ENCODE measurements around the gene GSTM3. TPM values are rescaled to one million over a fixed set of nuclear protein-coding genes. Genes with fewer than 3 reads are reported as not detected.
"Not testable (repeated sequence)": the region's sequence is repeated elsewhere in the genome, so short reads cannot be mapped to it uniquely, and the experiment has no call there.

Gene GSTM3
- total RNA-seq, 1 experiment from 2014 or later: 223 TPM

DNA sequence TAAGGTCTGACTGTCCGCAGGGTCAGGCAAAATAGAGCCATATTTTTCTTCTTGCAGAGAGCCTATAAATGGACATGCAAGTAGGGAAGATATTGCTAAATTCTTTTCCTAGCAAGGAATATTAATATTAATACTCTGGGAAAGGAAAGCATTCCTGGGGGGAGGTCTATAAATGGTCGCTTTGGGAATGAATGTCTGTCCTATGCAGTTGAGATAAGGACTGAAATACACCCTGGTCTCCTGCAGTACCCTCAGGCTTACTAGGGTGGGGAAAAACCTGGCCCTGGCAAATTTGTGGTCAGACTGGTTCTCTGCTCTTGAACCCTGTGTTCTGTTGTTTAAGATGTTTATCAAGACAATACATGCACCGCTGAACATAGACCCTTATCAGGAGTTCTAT is 37.9 kb downstream of the GSTM3 start:
- H3K9me3 ChIP-seq (replicated peaks); H3K27ac ChIP-seq; DNase-seq (ENCODE audit: low read depth in 1 of 2, low spot score in 2 of 2): not testable (repeated sequence)

DNA sequence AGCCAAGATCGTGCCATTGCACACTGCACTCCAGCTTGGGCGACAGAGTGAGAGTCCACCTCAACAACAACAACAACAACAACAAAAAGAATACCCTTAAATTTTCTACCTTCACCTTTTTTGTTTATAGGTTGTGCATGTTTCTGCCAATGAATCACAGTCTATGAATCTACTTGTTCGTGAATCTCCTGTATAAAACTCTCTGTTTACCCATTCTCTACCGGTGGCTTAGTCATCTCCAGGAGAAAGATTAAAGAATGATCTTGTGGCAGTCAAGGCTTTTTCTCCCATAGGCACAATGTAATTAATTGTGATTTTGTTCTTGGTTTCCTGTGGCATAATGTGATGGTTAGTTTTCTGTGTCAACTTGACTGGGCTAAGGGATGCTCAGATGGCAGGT is 43.0 kb downstream of the GSTM3 start:
- not testable (repeated sequence) for H3K9me3 ChIP-seq (replicated peaks); H3K27me3 ChIP-seq (replicated peaks); H3K36me3 ChIP-seq; H3K4me1 ChIP-seq (replicated peaks); H3K27ac ChIP-seq; H3K4me3 ChIP-seq
- DNase-seq (ENCODE audit: low read depth in 1 of 2, low spot score in 2 of 2): peak in 1 of 2 experiments; percentile 28

More for the DNA sequence above, 37.9 kb downstream of the GSTM3 start:
- not testable (repeated sequence) for H3K4me1 ChIP-seq (replicated peaks); H3K36me3 ChIP-seq; H3K4me3 ChIP-seq; H3K27me3 ChIP-seq (replicated peaks)

DNA sequence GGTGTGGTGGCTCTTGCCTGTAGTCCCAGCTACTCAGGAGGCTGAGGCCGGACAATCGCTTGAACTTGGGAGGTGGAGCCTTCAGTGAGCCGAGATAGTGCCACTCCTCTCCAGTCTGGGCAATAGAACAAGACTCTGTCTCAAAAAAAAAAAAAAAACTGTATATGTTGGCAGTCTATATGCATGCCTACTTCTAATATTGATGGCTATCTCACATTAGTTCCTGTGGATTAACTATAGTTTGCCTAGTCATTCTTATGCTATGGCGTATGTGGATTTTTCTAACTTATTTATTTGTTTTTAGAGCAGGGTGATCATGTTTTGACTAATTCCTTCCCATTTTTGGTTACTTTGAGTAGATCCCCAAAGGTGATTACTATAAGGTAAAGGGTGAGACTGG is 43.8 kb downstream of the GSTM3 start:
- H3K27me3 ChIP-seq (replicated peaks): no peaks in the 10 kb centered on the region
- no peaks in the 10 kb centered on the region for H3K36me3 ChIP-seq
- H3K4me1 ChIP-seq (replicated peaks): peaks cover 8% of the 10 kb centered on the region
- no peaks in the 10 kb centered on the region for H3K9me3 ChIP-seq (replicated peaks)
- no peak overlapping the region for H3K27ac ChIP-seq
- no peak for DNase-seq (ENCODE audit: low read depth in 1 of 2, low spot score in 2 of 2)
- no peak overlapping the region for H3K4me3 ChIP-seq

DNA sequence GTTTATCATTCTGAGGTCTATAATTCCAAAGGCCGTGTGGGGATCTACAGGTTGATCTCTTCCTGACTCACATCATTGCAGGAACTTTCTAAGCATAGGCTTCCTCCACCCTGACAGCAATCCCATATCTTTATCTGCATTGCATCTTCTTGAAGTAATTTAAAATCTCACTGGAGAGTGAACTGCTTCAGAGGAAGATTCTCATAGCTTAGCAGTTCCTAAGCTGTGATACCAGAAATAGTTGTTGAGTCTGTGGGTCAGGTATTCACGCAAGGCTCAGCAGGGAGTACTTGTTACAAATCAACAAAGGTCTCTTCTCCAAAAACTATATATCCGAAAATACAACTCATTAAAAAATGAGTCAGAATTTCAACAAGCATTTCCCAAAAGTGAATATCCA is 45.7 kb downstream of the GSTM3 start:
- DNase-seq (ENCODE audit: low read depth in 1 of 2, low spot score in 2 of 2); H3K4me1 ChIP-seq (replicated peaks); H3K27me3 ChIP-seq (replicated peaks); H3K4me3 ChIP-seq; H3K9me3 ChIP-seq (replicated peaks); H3K36me3 ChIP-seq; H3K27ac ChIP-seq: not testable (repeated sequence)

- not testable (repeated sequence) for H3K4me1 ChIP-seq (replicated peaks); H3K4me3 ChIP-seq; H3K27me3 ChIP-seq (replicated peaks); H3K36me3 ChIP-seq; DNase-seq (ENCODE audit: low read depth in 1 of 2, low spot score in 2 of 2); H3K27ac ChIP-seq; H3K9me3 ChIP-seq (replicated peaks)
Observed at GRCh38 chr1:109694400-109694799, 46.4 kb downstream of the GSTM3 start.

DNA sequence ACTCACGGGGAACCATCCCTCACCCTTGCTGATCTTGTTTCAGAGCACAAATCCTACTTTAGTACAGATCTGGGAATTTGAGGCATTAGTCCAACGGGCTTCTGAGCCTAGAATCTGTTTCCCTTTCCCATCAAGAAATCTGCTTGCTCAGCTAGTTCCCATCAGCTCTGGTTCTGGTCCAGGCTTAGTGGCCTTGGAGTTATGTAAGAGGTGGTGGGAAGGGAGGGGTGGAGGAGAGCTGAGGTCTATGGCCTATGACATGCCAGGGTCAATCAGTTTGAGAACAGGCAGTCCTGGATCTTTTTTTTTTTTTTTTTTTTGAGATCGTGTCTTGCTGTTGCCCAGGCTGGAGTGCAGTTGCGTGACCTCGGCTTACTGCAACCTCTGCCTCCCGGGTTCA is 49.1 kb downstream of the GSTM3 start:
- peaks cover 9% of the 10 kb centered on the region for H3K4me1 ChIP-seq (replicated peaks)
- no peaks in the 10 kb centered on the region for H3K36me3 ChIP-seq
- no peaks in the 10 kb centered on the region for H3K9me3 ChIP-seq (replicated peaks)
- no peak overlapping the region for H3K4me3 ChIP-seq
- H3K27ac ChIP-seq: no peak overlapping the region
- no peak for DNase-seq (ENCODE audit: low read depth in 1 of 2, low spot score in 2 of 2)
- no peaks in the 10 kb centered on the region for H3K27me3 ChIP-seq (replicated peaks)

GRCh38 chr1:109689844-109690405 is 50.9 kb downstream of the GSTM3 start:
- H3K27ac ChIP-seq: no peak overlapping the region
- no peaks in the 10 kb centered on the region for H3K36me3 ChIP-seq
- H3K9me3 ChIP-seq (replicated peaks): no peaks in the 10 kb centered on the region
- no peak overlapping the region for H3K4me3 ChIP-seq
- DNase-seq (ENCODE audit: low read depth in 1 of 2, low spot score in 2 of 2): no peak
- no peaks in the 10 kb centered on the region for H3K27me3 ChIP-seq (replicated peaks)
- H3K4me1 ChIP-seq (replicated peaks): peaks cover 9% of the 10 kb centered on the region

DNA sequence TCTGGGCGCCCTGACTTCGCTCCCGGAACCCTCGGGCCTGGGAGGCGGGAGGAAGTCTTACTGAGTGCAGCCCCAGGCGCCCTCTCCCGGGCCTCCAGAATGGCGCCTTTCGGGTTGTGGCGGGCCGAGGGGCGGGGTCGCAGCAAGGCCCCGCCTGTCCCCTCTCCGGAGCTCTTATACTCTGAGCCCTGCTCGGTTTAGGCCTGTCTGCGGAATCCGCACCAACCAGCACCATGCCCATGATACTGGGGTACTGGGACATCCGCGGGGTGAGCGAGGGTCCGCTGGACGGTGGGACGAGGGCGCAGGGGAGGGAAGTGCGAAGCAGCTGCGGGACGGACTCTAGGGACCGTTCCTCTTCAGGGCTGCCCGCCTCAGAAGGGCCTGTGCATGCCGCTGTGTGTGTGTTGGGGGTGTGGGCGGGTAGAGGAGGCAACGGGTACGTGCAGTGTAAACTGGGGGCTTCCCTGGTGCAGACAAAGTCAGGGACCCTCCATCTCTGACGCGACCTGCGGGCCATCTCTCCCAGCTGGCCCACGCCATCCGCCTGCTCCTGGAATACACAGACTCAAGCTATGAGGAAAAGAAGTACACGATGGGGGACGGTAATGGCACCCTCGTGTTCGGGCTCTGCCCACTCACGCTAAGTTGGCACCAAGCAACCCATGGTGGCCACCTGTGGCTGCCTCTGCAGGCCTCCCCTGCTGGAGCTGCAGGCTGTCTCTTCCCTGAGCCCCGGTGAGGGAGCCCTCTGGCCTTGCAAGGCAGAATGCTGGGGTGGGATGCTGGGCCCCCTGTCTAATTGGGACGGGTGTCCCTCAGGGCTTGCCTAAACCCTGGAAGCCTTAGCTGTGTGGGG is 53.0 kb downstream of the GSTM3 start, which contains the start of gene GSTM1:
GSTM1 (plus strand) TSS at position 177 of the 859 bp plus-strand sequence; CDS start at position 234, 57 bp downstream.
- peak within 1 kb of the TSS; percentile 67 for H3K27ac ChIP-seq
- no peaks in the 10 kb centered on the region for H3K27me3 ChIP-seq (replicated peaks)
- DNase-seq (ENCODE audit: low read depth in 1 of 2, low spot score in 2 of 2): peak; percentile 75 to 79
- H3K4me3 ChIP-seq: peak within 1 kb of the TSS; percentile 53
- H3K9me3 ChIP-seq (replicated peaks): no peaks in the 10 kb centered on the region
- H3K36me3 ChIP-seq: no peaks in the 10 kb centered on the region
- H3K4me1 ChIP-seq (replicated peaks): peaks cover 9% of the 10 kb centered on the region

DNA sequence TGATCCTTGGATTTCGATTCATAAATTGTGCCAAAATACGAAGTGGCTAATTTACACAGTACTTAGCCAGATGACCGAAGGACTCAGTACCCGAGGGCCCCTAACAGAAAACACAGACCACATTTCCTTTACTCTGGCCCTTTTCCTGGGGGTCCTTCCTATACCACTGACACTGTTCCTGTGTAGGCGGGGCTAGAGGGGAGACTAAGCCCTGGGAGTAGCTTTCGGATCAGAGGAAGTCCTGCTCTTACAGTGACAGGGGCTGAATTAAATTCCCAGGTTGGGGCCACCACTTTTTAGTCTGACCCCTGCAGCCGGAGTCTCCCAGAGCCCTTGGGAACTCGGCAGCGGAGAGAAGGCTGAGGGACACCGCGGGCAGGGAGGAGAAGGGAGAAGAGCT is 53.7 kb downstream of the GSTM3 start:
- not testable (repeated sequence) for H3K36me3 ChIP-seq; H3K27me3 ChIP-seq (replicated peaks); H3K9me3 ChIP-seq (replicated peaks); H3K4me1 ChIP-seq (replicated peaks); DNase-seq (ENCODE audit: low read depth in 1 of 2, low spot score in 2 of 2)
- H3K27ac ChIP-seq: peak overlapping the region; percentile 67
- peak overlapping the region; percentile 53 for H3K4me3 ChIP-seq

DNA sequence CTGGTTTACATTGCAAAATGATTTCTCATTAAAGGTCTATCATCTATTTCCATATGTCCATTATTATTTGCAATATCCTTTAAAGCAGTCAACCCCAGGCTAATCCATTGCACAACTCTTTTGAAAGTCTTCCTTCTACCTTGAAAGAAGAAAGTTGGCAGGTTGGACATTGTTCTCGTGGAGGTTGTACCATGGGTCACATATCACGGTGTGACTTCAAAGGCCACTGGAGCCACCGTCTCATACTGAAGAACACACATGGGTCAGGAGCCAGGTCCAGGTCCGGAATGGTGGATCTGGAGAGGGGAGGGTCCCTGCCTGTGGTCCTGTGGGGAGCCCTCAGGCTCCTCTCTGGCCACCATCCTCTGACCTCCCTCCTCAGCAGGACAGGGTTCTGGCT is 54.9 kb downstream of the GSTM3 start:
- not testable (repeated sequence) for H3K27me3 ChIP-seq (replicated peaks); H3K36me3 ChIP-seq; DNase-seq (ENCODE audit: low read depth in 1 of 2, low spot score in 2 of 2); H3K4me1 ChIP-seq (replicated peaks); H3K4me3 ChIP-seq; H3K27ac ChIP-seq; H3K9me3 ChIP-seq (replicated peaks)

- not testable (repeated sequence) for H3K4me1 ChIP-seq (replicated peaks); DNase-seq (ENCODE audit: low read depth in 1 of 2, low spot score in 2 of 2); H3K4me3 ChIP-seq; H3K27me3 ChIP-seq (replicated peaks); H3K36me3 ChIP-seq; H3K9me3 ChIP-seq (replicated peaks); H3K27ac ChIP-seq
Observed at GRCh38 chr1:109685399-109685798, 55.4 kb downstream of the GSTM3 start.

DNA sequence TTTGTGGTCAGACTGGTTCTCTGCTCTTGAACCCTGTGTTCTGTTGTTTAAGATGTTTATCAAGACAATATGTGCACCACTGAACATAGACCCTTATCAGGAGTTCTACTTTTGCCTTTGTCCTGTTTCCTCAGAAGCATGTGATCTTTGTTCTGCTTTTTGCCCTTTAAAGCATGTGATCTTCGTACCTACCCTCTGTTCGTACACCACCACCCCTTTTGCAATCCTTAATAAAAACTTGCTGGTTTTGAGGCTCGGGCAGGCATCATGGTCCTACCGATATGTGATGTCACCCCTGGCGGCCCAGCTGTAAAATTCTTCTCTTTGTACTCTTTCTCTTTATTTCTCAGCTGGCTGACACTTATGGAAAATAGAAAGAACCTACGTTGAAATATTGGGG is 56.1 kb downstream of the GSTM3 start:
- DNase-seq (ENCODE audit: low read depth in 1 of 2, low spot score in 2 of 2); H3K9me3 ChIP-seq (replicated peaks); H3K36me3 ChIP-seq; H3K27me3 ChIP-seq (replicated peaks); H3K4me3 ChIP-seq; H3K27ac ChIP-seq; H3K4me1 ChIP-seq (replicated peaks): not testable (repeated sequence)
